ENCODE data around the gene NRF1.
A peak's percentile ranks its signal among the peaks of the same experiment; 100 is the strongest.
"Not testable (repeated sequence)": the region's sequence is repeated elsewhere in the genome, so short reads cannot be mapped to it uniquely, and the experiment has no call there.

NRF1 gene

GRCh38 chr7:129607471-129608120 lies 3.9 kb upstream of the NRF1 start:
- no peak for DNase-seq

- DNase-seq, result no peak
Observed at GRCh38 chr7:129609666-129610065, 1.9 kb upstream of the NRF1 start.

- no peak for DNase-seq
Observed at GRCh38 chr7:129610709-129611245, 743 bp upstream of the NRF1 start.

GRCh38 chr7:129612112-129613015 lies 844 bp downstream of the NRF1 start:
- DNase-seq, result no peak

GRCh38 chr7:129613016-129613337 lies 1.5 kb downstream of the NRF1 start:
- DNase-seq, result no peak

GRCh38 chr7:129615018-129615417 lies 3.5 kb downstream of the NRF1 start:
- no peak for DNase-seq

GRCh38 chr7:129616530-129616929 lies 5.0 kb downstream of the NRF1 start:
- DNase-seq, result no peak

- DNase-seq, result no peak
Observed at GRCh38 chr7:129617178-129617577, 5.7 kb downstream of the NRF1 start.

GRCh38 chr7:129617652-129618051 lies 6.1 kb downstream of the NRF1 start:
- no peak for DNase-seq

GRCh38 chr7:129626896-129627295 lies 15.4 kb downstream of the NRF1 start:
- no peak for DNase-seq

GRCh38 chr7:129630341-129630740 lies 18.8 kb downstream of the NRF1 start:
- no peak for DNase-seq

GRCh38 chr7:129634361-129635034 lies 23.0 kb downstream of the NRF1 start:
- DNase-seq, result no peak

- DNase-seq, result peak; percentile 64
Observed at GRCh38 chr7:129635300-129636029, 23.9 kb downstream of the NRF1 start.

- not testable (repeated sequence) for DNase-seq
Observed at GRCh38 chr7:129636030-129636550, 24.6 kb downstream of the NRF1 start.

- DNase-seq, result no peak
Observed at GRCh38 chr7:129636641-129637040, 25.1 kb downstream of the NRF1 start.

- DNase-seq, result no peak
Observed at GRCh38 chr7:129640400-129640799, 28.9 kb downstream of the NRF1 start.

- no peak for DNase-seq
Observed at GRCh38 chr7:129642871-129643549, 31.5 kb downstream of the NRF1 start.

- DNase-seq, result peak; percentile 62
Observed at GRCh38 chr7:129643550-129644170, 32.1 kb downstream of the NRF1 start.

GRCh38 chr7:129644634-129645230 lies 33.2 kb downstream of the NRF1 start:
- DNase-seq, result peak; percentile 67

- no peak for DNase-seq
Observed at GRCh38 chr7:129646369-129647021, 35.0 kb downstream of the NRF1 start.

Data from NCI-H2081 treated with DMSO at 0.1 percent for 48 hours (cell line).